Mucosa of rectum (tissue), 2 donors: ENCODE data around the gene NAALADL2.

ENCODE experiments used
- H3K27ac ChIP-seq, 2 donors: one replicate each; pipeline ENCODE4 v1.7.0; 2013; ENCODE audit warnings: inconsistent platforms in 2 of 2, low read depth in 2 of 2, low read length in 2 of 2
- H3K27me3 ChIP-seq, 2 donors: one replicate each; pipeline ENCODE4 v1.7.0; 2013; ENCODE audit warnings: low read length in 2 of 2; ENCODE audit not compliant: control insufficient read depth in 2 of 2, insufficient read depth in 2 of 2
- H3K36me3 ChIP-seq, 2 donors: one replicate each; pipeline ENCODE4 v1.7.0; 2013; ENCODE audit warnings: low read length in 2 of 2; ENCODE audit not compliant: control insufficient read depth in 2 of 2, insufficient read depth in 2 of 2
- H3K4me1 ChIP-seq, 2 donors: one replicate each; pipeline ENCODE4 v1.7.0; 2013; ENCODE audit warnings: low read length in 2 of 2, mild to moderate bottlenecking in 1 of 2; ENCODE audit not compliant: control insufficient read depth in 2 of 2, insufficient read depth in 2 of 2
- H3K4me3 ChIP-seq, 2 donors: one replicate each; pipeline ENCODE4 v1.7.0; 2013; ENCODE audit warnings: low read length in 2 of 2
- H3K9ac ChIP-seq, 2 donors: one replicate each; pipeline ENCODE4 v1.7.0; 2013; ENCODE audit warnings: low read length in 2 of 2, low read depth in 1 of 2, mild to moderate bottlenecking in 1 of 2
- H3K9me3 ChIP-seq, 2 donors: one replicate each; pipeline ENCODE4 v1.7.0; 2013; ENCODE audit warnings: low read length in 2 of 2; ENCODE audit not compliant: control insufficient read depth in 2 of 2
- donor health status: healthy.
- donor health status: Normal muscosa, but diverticular disease.

NAALADL2 gene

GRCh38 chr3:174883881-174884675 is 24.9 kb downstream of the NAALADL2 start:
- Histone ChIP-seq H3K4me1 (no peaks in the 10 kb centered on the region), H3K27me3 (no peaks in the 10 kb centered on the region), H3K9ac (no peak overlapping the region), H3K27ac (no peak overlapping the region), H3K36me3 (no peaks in the 10 kb centered on the region), H3K9me3 (no peaks in the 10 kb centered on the region), H3K4me3 (no peak overlapping the region)

- no peaks in the 10 kb centered on the region for H3K36me3 ChIP-seq
- H3K9me3 ChIP-seq, result no peaks in the 10 kb centered on the region
- H3K9ac ChIP-seq, result no peak overlapping the region
- no peak overlapping the region for H3K4me3 ChIP-seq
- H3K27ac ChIP-seq, result no peak overlapping the region
- H3K27me3 ChIP-seq, result no peaks in the 10 kb centered on the region
- H3K4me1 ChIP-seq, result no peaks in the 10 kb centered on the region
These were observed 25.8 kb downstream of the NAALADL2 start for GRCh38 chr3:174884776-174885568.

DNA sequence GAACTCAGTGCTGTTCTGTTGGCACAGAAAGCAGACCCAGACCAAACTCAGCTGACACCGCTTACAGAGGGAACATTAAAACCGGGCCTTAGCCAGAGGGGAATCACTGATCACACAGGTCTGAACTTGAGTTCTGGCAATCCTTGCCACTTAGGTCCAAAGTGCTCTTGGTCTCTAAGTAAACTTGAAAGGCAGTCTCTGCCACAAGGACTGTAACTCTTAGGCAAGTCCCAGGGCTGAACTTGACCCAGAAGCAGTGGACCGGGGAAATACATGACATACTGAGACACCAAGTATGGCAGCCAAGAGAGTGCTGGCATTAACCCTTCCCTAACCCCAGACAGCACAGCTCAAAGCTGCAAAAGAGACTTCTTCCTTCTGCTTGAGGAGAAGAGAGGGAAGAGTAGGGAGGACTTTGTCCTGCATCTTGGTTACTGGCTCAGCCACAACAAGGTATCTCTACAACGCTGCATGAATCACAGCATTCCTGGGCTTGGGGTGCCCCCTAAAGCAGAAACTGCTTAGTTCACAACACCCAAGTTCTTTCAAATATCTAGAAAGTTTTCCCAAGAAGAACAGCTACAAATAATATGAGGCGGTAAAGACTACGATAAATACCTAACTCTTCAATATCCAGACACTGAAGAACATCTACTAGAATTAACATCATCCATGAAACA is 32.5 kb downstream of the NAALADL2 start:
- Histone ChIP-seq H3K36me3 (no peaks in the 10 kb centered on the region), H3K27ac (no peak overlapping the region), H3K27me3 (no peaks in the 10 kb centered on the region), H3K4me3 (no peak overlapping the region), H3K4me1 (no peaks in the 10 kb centered on the region), H3K9me3 (no peaks in the 10 kb centered on the region), H3K9ac (no peak overlapping the region)

GRCh38 chr3:174907027-174907426 is 47.9 kb downstream of the NAALADL2 start:
- no peak overlapping the region for H3K9ac ChIP-seq
- no peaks in the 10 kb centered on the region for H3K36me3 ChIP-seq
- no peak overlapping the region for H3K27ac ChIP-seq
- no peak overlapping the region for H3K4me3 ChIP-seq
- no peaks in the 10 kb centered on the region for H3K27me3 ChIP-seq
- H3K9me3 ChIP-seq, result no peaks in the 10 kb centered on the region
- H3K4me1 ChIP-seq, result no peaks in the 10 kb centered on the region

GRCh38 chr3:174907628-174908407 is 48.7 kb downstream of the NAALADL2 start:
- no peaks in the 10 kb centered on the region for H3K27me3 ChIP-seq
- no peak overlapping the region for H3K9ac ChIP-seq
- no peaks in the 10 kb centered on the region for H3K9me3 ChIP-seq
- no peak overlapping the region for H3K27ac ChIP-seq
- H3K4me3 ChIP-seq, result no peak overlapping the region
- H3K4me1 ChIP-seq, result no peaks in the 10 kb centered on the region
- no peaks in the 10 kb centered on the region for H3K36me3 ChIP-seq

DNA sequence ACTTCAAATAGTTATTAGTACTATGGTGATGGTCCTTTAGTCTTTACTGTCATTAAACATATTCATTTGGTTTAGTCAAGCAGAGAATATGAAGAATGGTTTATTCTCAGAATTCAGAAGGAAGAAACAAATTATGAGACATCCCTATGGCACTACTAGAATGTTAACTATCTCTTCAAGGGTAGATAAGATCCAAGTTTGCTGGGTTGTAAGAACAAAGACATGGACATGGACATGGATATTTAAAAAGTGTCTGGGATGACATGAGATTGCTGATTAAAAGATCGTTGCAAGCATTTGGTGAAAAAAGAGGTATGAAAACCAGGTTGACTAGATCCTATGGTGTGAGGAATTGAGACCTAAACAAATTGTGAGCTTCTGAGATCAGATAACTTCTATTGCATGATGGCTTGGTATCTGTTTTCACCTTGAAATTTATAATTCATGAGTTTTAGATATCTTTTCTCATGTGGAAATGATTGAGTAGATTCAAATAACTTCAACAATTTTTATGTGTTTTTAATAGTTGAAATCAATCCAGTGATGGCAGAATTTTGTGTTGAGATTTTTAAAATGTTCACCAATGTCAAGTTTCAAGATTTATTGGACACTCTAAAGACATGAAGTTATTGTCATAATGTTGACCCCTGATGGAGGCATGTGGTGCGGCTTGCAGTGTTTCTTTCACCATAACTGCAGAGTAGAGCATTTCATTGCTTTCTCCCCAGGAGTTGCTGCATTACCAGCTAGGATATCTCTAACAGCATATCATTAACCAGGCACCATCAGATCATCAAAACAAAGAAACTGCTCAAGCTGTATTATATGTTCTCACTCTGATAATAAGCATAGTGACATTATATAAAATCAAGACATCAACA is 72.6 kb downstream of the NAALADL2 start:
- H3K27ac ChIP-seq, result no peak overlapping the region
- no peaks in the 10 kb centered on the region for H3K36me3 ChIP-seq
- H3K4me1 ChIP-seq, result no peaks in the 10 kb centered on the region
- H3K27me3 ChIP-seq, result no peaks in the 10 kb centered on the region
- H3K9ac ChIP-seq, result no peak overlapping the region
- no peak overlapping the region for H3K4me3 ChIP-seq
- no peaks in the 10 kb centered on the region for H3K9me3 ChIP-seq

- H3K9me3 ChIP-seq, result no peaks in the 10 kb centered on the region
- H3K36me3 ChIP-seq, result no peaks in the 10 kb centered on the region
- no peak overlapping the region for H3K9ac ChIP-seq
- peaks cover 0 to 5% of the 10 kb centered on the region in 2 donors for H3K4me1 ChIP-seq
- no peak overlapping the region for H3K4me3 ChIP-seq
- H3K27me3 ChIP-seq, result no peaks in the 10 kb centered on the region
- H3K27ac ChIP-seq, result no peak overlapping the region
These were observed 77.5 kb downstream of the NAALADL2 start for GRCh38 chr3:174936590-174936989.

GRCh38 chr3:174937478-174937877 is 78.3 kb downstream of the NAALADL2 start:
- no peak overlapping the region for H3K9ac ChIP-seq
- H3K4me1 ChIP-seq, result peaks cover 0 to 5% of the 10 kb centered on the region in 2 donors
- H3K27ac ChIP-seq, result no peak overlapping the region
- no peaks in the 10 kb centered on the region for H3K9me3 ChIP-seq
- no peak overlapping the region for H3K4me3 ChIP-seq
- no peaks in the 10 kb centered on the region for H3K27me3 ChIP-seq
- no peaks in the 10 kb centered on the region for H3K36me3 ChIP-seq

DNA sequence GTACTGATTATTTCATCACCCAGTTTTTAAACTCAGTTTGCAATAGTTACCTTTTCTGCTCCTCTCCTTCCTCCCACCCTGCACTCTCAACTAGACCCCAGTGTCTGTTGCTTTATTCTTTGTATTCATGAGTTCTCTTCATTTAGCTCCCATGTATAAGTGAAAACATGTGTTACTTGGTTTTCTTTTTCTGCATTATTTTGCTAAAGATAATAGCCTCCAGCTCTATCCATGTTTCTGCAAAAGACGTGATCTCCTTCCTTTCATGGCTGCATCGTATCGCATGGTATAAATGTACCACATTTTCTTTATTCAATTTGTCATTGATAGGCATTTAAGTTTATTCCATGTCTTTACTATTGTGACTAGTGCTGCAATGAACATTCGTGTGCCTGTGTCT is 79.0 kb downstream of the NAALADL2 start:
- Histone ChIP-seq H3K9ac (no peak overlapping the region), H3K4me1 (peaks cover 0 to 5% of the 10 kb centered on the region in 2 donors)

More for the DNA sequence above, 79.0 kb downstream of the NAALADL2 start:
- Histone ChIP-seq H3K27me3 (no peaks in the 10 kb centered on the region), H3K4me3 (no peak overlapping the region), H3K9me3 (no peaks in the 10 kb centered on the region), H3K27ac (no peak overlapping the region), H3K36me3 (no peaks in the 10 kb centered on the region)
